ENCODE data around the gene YWHAE. TPM values are rescaled to one million over a fixed set of nuclear protein-coding genes. Genes with fewer than 3 reads are reported as not detected.

Gene YWHAE
- total and polyA plus RNA-seq, 9 of the 15 experiments (the other 6 are each of a cell fraction or from before 2014, with no cell fraction given), result 184 to 727 (median 448) TPM

DNA sequence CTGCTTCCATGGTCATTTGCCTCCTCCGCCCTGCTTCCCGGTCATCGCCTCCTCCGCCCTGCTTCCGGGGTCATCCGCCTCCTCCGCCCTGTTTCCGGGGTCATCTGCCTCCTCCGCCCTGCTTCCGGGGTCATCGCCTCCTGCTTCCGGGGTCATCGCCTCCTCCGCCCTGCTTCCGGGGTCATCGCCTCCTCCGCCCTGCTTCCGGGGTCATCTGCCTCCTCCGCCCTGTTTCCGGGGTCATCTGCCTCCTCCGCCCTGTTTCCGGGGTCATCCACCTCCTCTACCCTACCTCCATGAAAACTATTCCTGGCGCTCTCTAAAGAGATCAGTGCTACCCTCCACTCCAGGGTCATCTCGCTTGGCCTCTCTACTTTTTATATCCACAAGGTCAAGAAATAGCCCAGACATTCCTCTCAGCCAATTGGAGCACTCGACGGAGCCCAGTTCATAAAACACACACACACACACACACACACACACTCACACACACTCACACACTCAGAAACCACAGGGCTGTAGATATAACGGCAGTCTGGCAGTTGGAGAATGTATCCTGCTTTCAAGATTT lies 75.7 kb downstream of the YWHAE start (continued):
- TF ChIP-seq E2F3 (CRISPR knock-in tag; IDR thresholded peaks at IDR 0.05), result no peak
- TF ChIP-seq NFIC (IDR thresholded peaks at IDR 0.05), result no peak
- TF ChIP-seq BCOR (IDR thresholded peaks at IDR 0.05), result no peak
- TF ChIP-seq DPF2 (IDR thresholded peaks at IDR 0.05), result peak; percentile 70
- TF ChIP-seq ZNF785 (CRISPR knock-in tag; IDR thresholded peaks at IDR 0.05), result no peak
- TF ChIP-seq MBD2 (IDR thresholded peaks at IDR 0.05; ENCODE audit: borderline replicate concordance, low read depth), result no peak; the same call in 1 of the 2 replicates
- no peak for TF ChIP-seq BACH1 (tag; IDR thresholded peaks at IDR 0.05)
- no peak for TF ChIP-seq NCOA4 (IDR thresholded peaks at IDR 0.05; ENCODE audit: partially characterized antibody)
- TF ChIP-seq BMI1 (IDR thresholded peaks at IDR 0.05; ENCODE audit: low read length), result no peak
- TF ChIP-seq, protein P1, sequence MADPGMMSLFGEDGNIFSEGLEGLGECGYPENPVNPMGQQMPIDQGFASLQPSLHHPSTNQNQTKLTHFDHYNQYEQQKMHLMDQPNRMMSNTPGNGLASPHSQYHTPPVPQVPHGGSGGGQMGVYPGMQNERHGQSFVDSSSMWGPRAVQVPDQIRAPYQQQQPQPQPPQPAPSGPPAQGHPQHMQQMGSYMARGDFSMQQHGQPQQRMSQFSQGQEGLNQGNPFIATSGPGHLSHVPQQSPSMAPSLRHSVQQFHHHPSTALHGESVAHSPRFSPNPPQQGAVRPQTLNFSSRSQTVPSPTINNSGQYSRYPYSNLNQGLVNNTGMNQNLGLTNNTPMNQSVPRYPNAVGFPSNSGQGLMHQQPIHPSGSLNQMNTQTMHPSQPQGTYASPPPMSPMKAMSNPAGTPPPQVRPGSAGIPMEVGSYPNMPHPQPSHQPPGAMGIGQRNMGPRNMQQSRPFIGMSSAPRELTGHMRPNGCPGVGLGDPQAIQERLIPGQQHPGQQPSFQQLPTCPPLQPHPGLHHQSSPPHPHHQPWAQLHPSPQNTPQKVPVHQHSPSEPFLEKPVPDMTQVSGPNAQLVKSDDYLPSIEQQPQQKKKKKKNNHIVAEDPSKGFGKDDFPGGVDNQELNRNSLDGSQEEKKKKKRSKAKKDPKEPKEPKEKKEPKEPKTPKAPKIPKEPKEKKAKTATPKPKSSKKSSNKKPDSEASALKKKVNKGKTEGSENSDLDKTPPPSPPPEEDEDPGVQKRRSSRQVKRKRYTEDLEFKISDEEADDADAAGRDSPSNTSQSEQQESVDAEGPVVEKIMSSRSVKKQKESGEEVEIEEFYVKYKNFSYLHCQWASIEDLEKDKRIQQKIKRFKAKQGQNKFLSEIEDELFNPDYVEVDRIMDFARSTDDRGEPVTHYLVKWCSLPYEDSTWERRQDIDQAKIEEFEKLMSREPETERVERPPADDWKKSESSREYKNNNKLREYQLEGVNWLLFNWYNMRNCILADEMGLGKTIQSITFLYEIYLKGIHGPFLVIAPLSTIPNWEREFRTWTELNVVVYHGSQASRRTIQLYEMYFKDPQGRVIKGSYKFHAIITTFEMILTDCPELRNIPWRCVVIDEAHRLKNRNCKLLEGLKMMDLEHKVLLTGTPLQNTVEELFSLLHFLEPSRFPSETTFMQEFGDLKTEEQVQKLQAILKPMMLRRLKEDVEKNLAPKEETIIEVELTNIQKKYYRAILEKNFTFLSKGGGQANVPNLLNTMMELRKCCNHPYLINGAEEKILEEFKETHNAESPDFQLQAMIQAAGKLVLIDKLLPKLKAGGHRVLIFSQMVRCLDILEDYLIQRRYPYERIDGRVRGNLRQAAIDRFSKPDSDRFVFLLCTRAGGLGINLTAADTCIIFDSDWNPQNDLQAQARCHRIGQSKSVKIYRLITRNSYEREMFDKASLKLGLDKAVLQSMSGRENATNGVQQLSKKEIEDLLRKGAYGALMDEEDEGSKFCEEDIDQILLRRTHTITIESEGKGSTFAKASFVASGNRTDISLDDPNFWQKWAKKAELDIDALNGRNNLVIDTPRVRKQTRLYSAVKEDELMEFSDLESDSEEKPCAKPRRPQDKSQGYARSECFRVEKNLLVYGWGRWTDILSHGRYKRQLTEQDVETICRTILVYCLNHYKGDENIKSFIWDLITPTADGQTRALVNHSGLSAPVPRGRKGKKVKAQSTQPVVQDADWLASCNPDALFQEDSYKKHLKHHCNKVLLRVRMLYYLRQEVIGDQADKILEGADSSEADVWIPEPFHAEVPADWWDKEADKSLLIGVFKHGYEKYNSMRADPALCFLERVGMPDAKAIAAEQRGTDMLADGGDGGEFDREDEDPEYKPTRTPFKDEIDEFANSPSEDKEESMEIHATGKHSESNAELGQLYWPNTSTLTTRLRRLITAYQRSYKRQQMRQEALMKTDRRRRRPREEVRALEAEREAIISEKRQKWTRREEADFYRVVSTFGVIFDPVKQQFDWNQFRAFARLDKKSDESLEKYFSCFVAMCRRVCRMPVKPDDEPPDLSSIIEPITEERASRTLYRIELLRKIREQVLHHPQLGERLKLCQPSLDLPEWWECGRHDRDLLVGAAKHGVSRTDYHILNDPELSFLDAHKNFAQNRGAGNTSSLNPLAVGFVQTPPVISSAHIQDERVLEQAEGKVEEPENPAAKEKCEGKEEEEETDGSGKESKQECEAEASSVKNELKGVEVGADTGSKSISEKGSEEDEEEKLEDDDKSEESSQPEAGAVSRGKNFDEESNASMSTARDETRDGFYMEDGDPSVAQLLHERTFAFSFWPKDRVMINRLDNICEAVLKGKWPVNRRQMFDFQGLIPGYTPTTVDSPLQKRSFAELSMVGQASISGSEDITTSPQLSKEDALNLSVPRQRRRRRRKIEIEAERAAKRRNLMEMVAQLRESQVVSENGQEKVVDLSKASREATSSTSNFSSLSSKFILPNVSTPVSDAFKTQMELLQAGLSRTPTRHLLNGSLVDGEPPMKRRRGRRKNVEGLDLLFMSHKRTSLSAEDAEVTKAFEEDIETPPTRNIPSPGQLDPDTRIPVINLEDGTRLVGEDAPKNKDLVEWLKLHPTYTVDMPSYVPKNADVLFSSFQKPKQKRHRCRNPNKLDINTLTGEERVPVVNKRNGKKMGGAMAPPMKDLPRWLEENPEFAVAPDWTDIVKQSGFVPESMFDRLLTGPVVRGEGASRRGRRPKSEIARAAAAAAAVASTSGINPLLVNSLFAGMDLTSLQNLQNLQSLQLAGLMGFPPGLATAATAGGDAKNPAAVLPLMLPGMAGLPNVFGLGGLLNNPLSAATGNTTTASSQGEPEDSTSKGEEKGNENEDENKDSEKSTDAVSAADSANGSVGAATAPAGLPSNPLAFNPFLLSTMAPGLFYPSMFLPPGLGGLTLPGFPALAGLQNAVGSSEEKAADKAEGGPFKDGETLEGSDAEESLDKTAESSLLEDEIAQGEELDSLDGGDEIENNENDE (IDR thresholded peaks at IDR 0.05; ENCODE audit: low read depth, low read length), result no peak
- TF ChIP-seq, protein P2, sequence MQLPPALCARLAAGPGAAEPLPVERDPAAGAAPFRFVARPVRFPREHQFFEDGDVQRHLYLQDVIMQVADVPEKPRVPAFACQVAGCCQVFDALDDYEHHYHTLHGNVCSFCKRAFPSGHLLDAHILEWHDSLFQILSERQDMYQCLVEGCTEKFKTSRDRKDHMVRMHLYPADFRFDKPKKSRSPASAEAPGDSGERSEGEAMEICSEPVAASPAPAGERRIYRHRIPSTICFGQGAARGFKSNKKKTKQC (CRISPR knock-in tag; IDR thresholded peaks at IDR 0.05), result no peak
- TF ChIP-seq, protein P3, sequence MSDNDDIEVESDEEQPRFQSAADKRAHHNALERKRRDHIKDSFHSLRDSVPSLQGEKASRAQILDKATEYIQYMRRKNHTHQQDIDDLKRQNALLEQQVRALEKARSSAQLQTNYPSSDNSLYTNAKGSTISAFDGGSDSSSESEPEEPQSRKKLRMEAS (CRISPR knock-in tag; IDR thresholded peaks at IDR 0.05), result no peak; the same call in 1 of the 2 replicates
- TF ChIP-seq EZH2 (IDR thresholded peaks at IDR 0.05; ENCODE audit: borderline replicate concordance, low read depth, low read length), result no peak
- TF ChIP-seq SMAD2 (IDR thresholded peaks at IDR 0.05; ENCODE audit: low read depth, low read length), result no peak
- TF ChIP-seq ARHGAP35 (IDR thresholded peaks at IDR 0.05; ENCODE audit: partially characterized antibody), result no peak
- no peak for TF ChIP-seq MIER1 (IDR thresholded peaks at IDR 0.05; ENCODE audit: low read depth)
- peak; percentile 60; the same call in 1 of the 2 replicates for TF ChIP-seq MTA2 (IDR thresholded peaks at IDR 0.05; ENCODE audit: low read depth)
- no peak for TF ChIP-seq ZKSCAN3 (CRISPR knock-in tag; IDR thresholded peaks at IDR 0.05)
- no peak for TF ChIP-seq ZNF217 (CRISPR knock-in tag; IDR thresholded peaks at IDR 0.05)
- peak in 1 of 2 experiments; percentile 81; a peak in 1 of 4 replicates for TF ChIP-seq KDM4B (IDR thresholded peaks at IDR 0.05; ENCODE audit: borderline replicate concordance in 2 of 2, low read depth in 1 of 2)

Measured in K562 (cell line).